ENCODE data around the gene DCK. TPM values are rescaled to one million over a fixed set of nuclear protein-coding genes. Genes with fewer than 3 reads are reported as not detected.

The DCK gene
- total RNA-seq: 24.5 TPM

DNA sequence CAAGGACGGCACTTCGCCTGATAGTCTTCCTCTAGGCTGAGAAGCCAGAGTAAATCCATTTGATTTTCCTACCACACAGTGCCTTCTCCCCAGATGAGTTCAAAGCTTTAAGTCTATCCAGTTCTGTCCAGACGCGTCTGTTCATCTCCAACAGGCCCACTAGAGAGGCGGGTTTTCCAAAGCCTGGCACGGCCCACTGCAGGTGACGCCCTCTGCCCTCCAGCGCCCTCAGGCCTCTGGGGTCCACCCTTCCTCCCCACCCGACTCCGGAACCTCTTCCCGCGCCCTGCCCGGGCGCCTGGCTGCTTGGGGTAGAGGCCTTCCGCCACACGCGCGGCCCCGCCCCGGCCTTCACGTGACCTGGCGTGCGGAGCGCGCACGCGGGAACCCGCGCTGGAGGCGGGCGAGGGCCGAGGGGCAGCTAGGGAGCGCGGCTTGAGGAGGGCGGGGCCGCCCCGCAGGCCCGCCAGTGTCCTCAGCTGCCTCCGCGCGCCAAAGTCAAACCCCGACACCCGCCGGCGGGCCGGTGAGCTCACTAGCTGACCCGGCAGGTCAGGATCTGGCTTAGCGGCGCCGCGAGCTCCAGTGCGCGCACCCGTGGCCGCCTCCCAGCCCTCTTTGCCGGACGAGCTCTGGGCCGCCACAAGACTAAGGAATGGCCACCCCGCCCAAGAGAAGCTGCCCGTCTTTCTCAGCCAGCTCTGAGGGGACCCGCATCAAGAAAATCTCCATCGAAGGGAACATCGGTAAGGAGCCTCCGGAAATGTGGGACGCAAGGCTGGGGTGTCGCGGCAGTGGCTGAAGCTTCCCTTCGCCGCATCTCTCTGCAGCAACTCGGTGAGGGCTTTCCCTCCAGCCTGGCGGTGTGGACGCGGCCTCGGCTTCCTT is at the start of gene DCK:
Gene DCK, plus strand, starts transcription at position 469 of the 888 bp plus-strand sequence. Its CDS starts 187 bp downstream, at position 656.
- TF ChIP-seq, protein P1, sequence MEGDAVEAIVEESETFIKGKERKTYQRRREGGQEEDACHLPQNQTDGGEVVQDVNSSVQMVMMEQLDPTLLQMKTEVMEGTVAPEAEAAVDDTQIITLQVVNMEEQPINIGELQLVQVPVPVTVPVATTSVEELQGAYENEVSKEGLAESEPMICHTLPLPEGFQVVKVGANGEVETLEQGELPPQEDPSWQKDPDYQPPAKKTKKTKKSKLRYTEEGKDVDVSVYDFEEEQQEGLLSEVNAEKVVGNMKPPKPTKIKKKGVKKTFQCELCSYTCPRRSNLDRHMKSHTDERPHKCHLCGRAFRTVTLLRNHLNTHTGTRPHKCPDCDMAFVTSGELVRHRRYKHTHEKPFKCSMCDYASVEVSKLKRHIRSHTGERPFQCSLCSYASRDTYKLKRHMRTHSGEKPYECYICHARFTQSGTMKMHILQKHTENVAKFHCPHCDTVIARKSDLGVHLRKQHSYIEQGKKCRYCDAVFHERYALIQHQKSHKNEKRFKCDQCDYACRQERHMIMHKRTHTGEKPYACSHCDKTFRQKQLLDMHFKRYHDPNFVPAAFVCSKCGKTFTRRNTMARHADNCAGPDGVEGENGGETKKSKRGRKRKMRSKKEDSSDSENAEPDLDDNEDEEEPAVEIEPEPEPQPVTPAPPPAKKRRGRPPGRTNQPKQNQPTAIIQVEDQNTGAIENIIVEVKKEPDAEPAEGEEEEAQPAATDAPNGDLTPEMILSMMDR (IDR thresholded peaks at IDR 0.05): no peak
- intact Hi-C loops (cut with DNase I): loop anchor here (1.0 to 10.0 kb wide), 5 partner anchors 91 to 389 kb away; partner anchors contain the start of genes GRSF1, MOB1B and UTP3
- no peaks in the 10 kb centered on the region for H3K36me3 ChIP-seq

DNA sequence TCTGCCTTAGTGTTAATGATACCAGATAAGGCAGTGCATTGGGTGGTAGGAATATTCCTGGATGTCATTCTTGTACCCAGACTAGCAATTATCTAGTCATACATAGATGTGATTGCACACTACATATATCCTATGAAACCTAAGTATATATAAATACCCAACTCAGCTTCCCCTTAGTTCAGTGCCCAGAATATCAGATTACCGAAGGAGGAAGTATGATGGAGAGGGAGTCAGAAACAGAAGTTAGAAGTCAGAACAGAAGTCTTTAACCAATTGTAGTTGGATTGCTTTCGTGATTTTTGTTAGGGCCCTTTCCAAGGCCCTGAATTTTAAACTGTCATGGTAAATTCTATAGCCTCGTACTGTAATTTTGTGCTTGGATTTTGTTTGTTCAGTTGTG is 48.4 kb upstream of the DCK start:
- no peak overlapping the region for H3K27ac ChIP-seq
- intact Hi-C loops (cut with DNase I): no loop called here
- no peak overlapping the region for H3K4me3 ChIP-seq
- DNase-seq (ENCODE audit: low spot score in 2 of 2): no peak
- H3K9me3 ChIP-seq: no peaks in the 10 kb centered on the region
- no peaks in the 10 kb centered on the region for H3K27me3 ChIP-seq
- H3K36me3 ChIP-seq: no peaks in the 10 kb centered on the region
- peaks cover 0 to 3% of the 10 kb centered on the region in 2 donors for H3K4me1 ChIP-seq
- TF ChIP-seq, protein P1 (IDR thresholded peaks at IDR 0.05): no peak

More for the DNA sequence above, at the start of gene DCK:
- Histone ChIP-seq H3K27me3 (no peaks in the 10 kb centered on the region), H3K27ac (peak within 1 kb of the TSS; percentile 76 to 86), H3K4me3 (peak within 1 kb of the TSS; percentile 73 to 75), H3K4me1 (peaks cover 6% of the 10 kb centered on the region in 2 donors), H3K9me3 (no peaks in the 10 kb centered on the region)
- peak; percentile 61 to 95 for DNase-seq (ENCODE audit: low spot score in 2 of 2)

DNA sequence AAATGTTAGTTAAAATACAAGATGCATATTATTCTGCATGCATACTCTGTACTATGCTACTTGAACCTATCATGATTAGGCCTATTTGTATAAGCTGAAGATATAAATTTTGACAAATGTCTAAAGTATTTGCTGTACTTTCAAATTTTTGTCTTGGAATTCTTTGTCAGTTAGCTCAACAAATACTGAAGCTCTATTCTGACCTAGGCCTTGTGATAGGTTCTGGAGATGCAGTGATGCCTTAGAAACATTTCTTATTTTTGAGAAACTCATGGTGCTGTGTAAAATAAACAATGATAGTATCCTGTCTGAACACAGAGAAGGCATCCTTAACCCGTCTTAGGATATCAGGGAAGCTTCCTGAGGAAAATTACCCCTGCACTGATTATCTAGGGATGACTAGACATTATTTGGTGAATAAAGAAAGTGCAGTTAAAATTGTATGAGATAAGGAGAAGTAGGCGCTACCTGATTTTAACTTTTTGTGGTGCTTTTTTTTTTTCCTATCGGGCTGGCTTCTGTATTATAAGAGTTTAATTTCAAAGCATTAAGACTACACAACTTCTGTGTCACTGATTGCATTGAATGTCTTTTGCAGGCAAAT is 47.9 kb upstream of the DCK start:
- H3K27me3 ChIP-seq: no peaks in the 10 kb centered on the region
- no peak for DNase-seq (ENCODE audit: low spot score in 2 of 2)
- H3K4me1 ChIP-seq: peaks cover 0 to 3% of the 10 kb centered on the region in 2 donors
- H3K27ac ChIP-seq: no peak overlapping the region
- no peaks in the 10 kb centered on the region for H3K36me3 ChIP-seq
- TF ChIP-seq, protein P1 (IDR thresholded peaks at IDR 0.05): no peak
- no peaks in the 10 kb centered on the region for H3K9me3 ChIP-seq
- intact Hi-C loops (cut with DNase I): no loop called here
- no peak overlapping the region for H3K4me3 ChIP-seq

DNA sequence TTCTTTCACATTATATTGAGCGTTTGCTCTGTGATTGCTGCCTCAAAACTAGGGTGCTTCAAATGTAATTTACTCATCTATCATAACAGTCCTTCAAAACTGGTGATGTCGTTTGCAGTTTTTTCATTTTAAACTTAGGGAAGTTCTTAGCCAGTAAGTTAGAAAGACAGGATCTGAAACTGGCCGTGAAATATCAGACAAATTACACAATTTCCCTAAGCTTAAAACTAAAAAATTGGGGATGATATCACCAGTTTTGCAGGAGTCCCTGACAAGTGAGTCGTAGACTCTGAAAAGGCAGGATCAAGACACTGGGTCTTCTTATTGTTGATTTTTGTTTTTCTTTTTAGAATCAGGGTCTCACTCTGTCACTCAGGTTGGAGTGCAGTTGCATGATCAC is 46.5 kb upstream of the DCK start:
- intact Hi-C loops (cut with DNase I): no loop called here
- Histone ChIP-seq H3K4me1 (peaks cover 0 to 3% of the 10 kb centered on the region in 2 donors), H3K27ac (no peak overlapping the region), H3K27me3 (no peaks in the 10 kb centered on the region), H3K9me3 (no peaks in the 10 kb centered on the region), H3K4me3 (no peak overlapping the region), H3K36me3 (no peaks in the 10 kb centered on the region)
- TF ChIP-seq, protein P1 (IDR thresholded peaks at IDR 0.05): no peak
- no peak for DNase-seq (ENCODE audit: low spot score in 2 of 2)

DNA sequence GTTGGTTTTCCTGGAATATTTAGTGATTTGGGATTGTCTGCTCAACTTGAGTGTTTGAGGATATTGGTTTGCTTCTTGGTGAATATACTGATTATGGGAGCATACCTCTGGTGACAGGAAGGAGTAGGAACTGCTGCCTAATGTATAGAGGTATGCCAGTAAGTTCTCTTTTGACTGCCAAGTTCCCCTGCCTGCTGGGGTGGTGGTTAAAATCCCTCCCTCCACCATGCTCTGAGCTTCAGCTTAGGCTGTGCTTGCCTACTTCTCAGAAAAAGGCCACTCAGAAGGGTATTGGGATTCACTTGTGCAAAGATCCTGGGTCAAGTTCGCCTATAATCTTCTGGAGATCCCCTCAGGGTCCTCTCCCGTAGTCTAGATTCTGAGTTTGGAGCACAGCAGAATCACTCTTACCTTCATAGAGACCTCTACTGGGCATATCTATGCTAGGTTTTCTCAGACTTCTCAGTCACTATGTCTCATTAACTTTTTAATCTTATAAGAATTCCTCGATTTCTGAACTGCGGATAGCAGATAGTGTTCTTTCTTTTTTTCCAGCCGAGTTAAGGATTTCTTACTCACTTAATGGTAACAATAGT is 44.7 kb upstream of the DCK start:
- no peaks in the 10 kb centered on the region for H3K36me3 ChIP-seq
- TF ChIP-seq, protein P1 (IDR thresholded peaks at IDR 0.05): no peak
- H3K27ac ChIP-seq: no peak overlapping the region
- H3K9me3 ChIP-seq: no peaks in the 10 kb centered on the region
- no peaks in the 10 kb centered on the region for H3K27me3 ChIP-seq
- H3K4me1 ChIP-seq: peaks cover 0 to 3% of the 10 kb centered on the region in 2 donors
- intact Hi-C loops (cut with DNase I): no loop called here
- no peak for DNase-seq (ENCODE audit: low spot score in 2 of 2)
- no peak overlapping the region for H3K4me3 ChIP-seq
